SH-SY5Y (cell line): ENCODE measurements around the gene TSPAN5.

Experiments used
- GATA2 ChIP-seq: IDR thresholded peaks from 2 replicates; pipeline ENCODE4 v1.6.1; 2011; ENCODE audit warnings: mild to moderate bottlenecking, low read depth, low read length
- GATA3 ChIP-seq: IDR thresholded peaks from 2 replicates; pipeline ENCODE4 v1.6.1; 2011; ENCODE audit warnings: low read depth, mild to moderate bottlenecking, low read length, moderate library complexity

GRCh38 chr4:98606894-98607293 lies 51.5 kb downstream of the TSPAN5 start:
- TF ChIP-seq GATA3 (no peak), GATA2 (no peak)
